Prostate gland (tissue), 2 donors: ENCODE measurements around the gene TMEM242.

Experiments
- CTCF ChIP-seq, 4 experiments: fragments of 200-600 bp in 2 of 4; fragments of 450-650 bp in 2 of 4; sonication (generic) in 2 of 4; IDR thresholded peaks; 1 replicate in 3 of 4; 2 replicates in 1 of 4; pipeline ENCODE4 v1.5.1; 2016 to 2019; ENCODE audit warnings: antibody characterized with exemption in 4 of 4, mild to moderate bottlenecking in 2 of 4, moderate library complexity in 2 of 4
- POLR2A ChIP-seq: fragments of 450-650 bp; IDR thresholded peaks from one replicate; pipeline ENCODE4 v1.6.1; 2016; ENCODE audit warnings: antibody characterized with exemption, mild to moderate bottlenecking
- POLR2AphosphoS5 ChIP-seq: sonication (generic); formaldehyde crosslinking; IDR thresholded peaks from one replicate; pipeline ENCODE4 v1.6.1; 2017; ENCODE audit warnings: antibody characterized with exemption

GRCh38 chr6:157333537-157333936 is 10.2 kb upstream of the TMEM242 start:
- TF ChIP-seq POLR2A (no peak), CTCF (IDR thresholded peaks at IDR 0.05) (no peak), POLR2AphosphoS5 (no peak)
